Upper lobe of left lung (tissue), 6 donors: ENCODE measurements around the gene C4orf51. TPM values are rescaled to one million over a fixed set of nuclear protein-coding genes. Genes with fewer than 3 reads are reported as not detected.

Experiments
- ATAC-seq, 2 donors: fragments of 200-7000 bp; cut with Tn5 transposase; one replicate each; pipeline ENCODE4 v1.9.1; 2022; ENCODE audit warnings: mild to moderate bottlenecking in 2 of 2, moderate library complexity in 2 of 2; ENCODE audit not compliant: low FRiP score in 2 of 2
- DNase-seq, 2 donors: peaks; one replicate each; pipeline ENCODE4 v3.0.0-alpha.2; 2019 to 2020
- H3K27ac ChIP-seq, 4 donors: fragments of 200-600 bp; sonication (generic); one replicate each; pipeline ENCODE4 v1.5.1; 2016 to 2019
- H3K27me3 ChIP-seq, 4 donors: fragments of 200-600 bp; sonication (generic); one replicate each; pipeline ENCODE4 v1.5.1; 2017 to 2019
- H3K36me3 ChIP-seq, 4 donors: fragments of 200-600 bp; sonication (generic); one replicate each; pipeline ENCODE4 v1.5.1; 2016 to 2019
- H3K4me1 ChIP-seq, 4 donors: fragments of 200-600 bp; sonication (generic); one replicate each; pipeline ENCODE4 v1.5.1; 2018 to 2019
- H3K4me3 ChIP-seq, 4 donors: fragments of 200-600 bp; sonication (generic); one replicate each; pipeline ENCODE4 v1.5.1; 2017 to 2019; ENCODE audit warnings: mild to moderate bottlenecking in 2 of 4, moderate library complexity in 1 of 4
- H3K9me3 ChIP-seq, 4 donors: fragments of 200-600 bp; sonication (generic); one replicate each; pipeline ENCODE4 v1.5.1; 2018 to 2019
- EP300 ChIP-seq, 4 donors: sonication (generic); formaldehyde crosslinking; IDR thresholded peaks; one replicate each; pipeline ENCODE4 v1.5.1; 2017; ENCODE audit warnings: antibody characterized with exemption in 4 of 4, control low read depth in 2 of 4
- WGBS, 2 donors: methylation state at CpG; one replicate each; pipeline ENCODE4 v1.1.5; 2017 to 2018; 5-methylcytosine and 5-hydroxymethylcytosine counted together
- total RNA-seq, 6 donors: library from RNA; depleted of rRNA in 4 of 6; stranded (reverse); fragments of >200 nt in 4 of 6; gene quantifications; one replicate each; pipeline versions ENCODE4 v1.1.0 to v1.2.1, GENCODE V29; 2016 to 2021
- donor health status: DM: no; HTN: no; CAD: no; lungs with moderate emphysema.
- donor health status: DM: no; HTN: yes; CAD: no; lungs with severe emphysema.

Gene C4orf51
- total RNA-seq, 6 donors from 2014 or later = not detected

GRCh38 chr4:145781351-145781750, 101.4 kb downstream of the C4orf51 start:
- ATAC-seq (no peak), DNase-seq (no peak)
- Histone ChIP-seq H3K9me3 (no peaks in the 10 kb centered on the region), H3K4me1 (no peaks in the 10 kb centered on the region), H3K36me3 (peaks cover 0 to 3% (median 0%) of the 10 kb centered on the region in 4 donors), H3K4me3 (no peak overlapping the region), H3K27me3 (no peaks in the 10 kb centered on the region), H3K27ac (no peak overlapping the region)
- TF ChIP-seq EP300 (IDR thresholded peaks at IDR 0.05) = no peak
- 71 to 75% methylated on average over 2 of the region's 2 CpGs for WGBS, 2 donors

Other genes starting within 250 kb of the C4orf51 start
- 10 to 100 TPM in 5 of 6 donors, 1 to 10 TPM in 1; 7.2 to 39.8 (median 21.9) TPM for gene SMAD1, start 198.3 kb upstream of the C4orf51 start, total RNA-seq
- gene MMAA, start 60.8 kb upstream of the C4orf51 start, total RNA-seq = 10 to 100 TPM in 3 of 6 donors, 1 to 10 TPM in 3; 2.1 to 11.7 (median 7.6) TPM